Ishikawa (cell line): ENCODE data around the gene LATS1.

ENCODE experiments used
- CEBPB ChIP-seq: IDR thresholded peaks from 2 replicates; pipeline ENCODE4 v1.6.1; 2012
- EGR1 ChIP-seq: IDR thresholded peaks from 2 replicates; pipeline ENCODE4 v1.6.1; 2012
- EP300 ChIP-seq: IDR thresholded peaks from 2 replicates; pipeline ENCODE4 v1.6.1; 2012; ENCODE audit warnings: borderline replicate concordance
- FOXM1 ChIP-seq: IDR thresholded peaks from 2 replicates; pipeline ENCODE4 v1.6.1; 2012; ENCODE audit warnings: low read depth, borderline replicate concordance
- NFIC ChIP-seq: IDR thresholded peaks from 2 replicates; pipeline ENCODE4 v1.6.1; 2012
- RAD21 ChIP-seq: IDR thresholded peaks from 2 replicates; pipeline ENCODE4 v1.6.1; 2012; ENCODE audit warnings: low read depth
- TAF1 ChIP-seq: IDR thresholded peaks from 2 replicates; pipeline ENCODE4 v1.6.1; 2012; ENCODE audit warnings: low read depth, mild to moderate bottlenecking
- TEAD4 ChIP-seq: IDR thresholded peaks from 2 replicates; pipeline ENCODE4 v1.6.1; 2012
- YY1 ChIP-seq: IDR thresholded peaks from 2 replicates; pipeline ENCODE4 v1.6.1; 2012; ENCODE audit warnings: low read depth
- TF ChIP-seq, protein P1 (sequence below): IDR thresholded peaks from 2 replicates; pipeline ENCODE4 v1.6.1; 2012
- TF ChIP-seq, protein P2 (sequence below): IDR thresholded peaks from 2 replicates; pipeline ENCODE4 v1.6.1; 2012; ENCODE audit warnings: low read depth, mild to moderate bottlenecking
- TF ChIP-seq, protein P3 (sequence below): IDR thresholded peaks from 2 replicates; pipeline ENCODE4 v1.6.1; 2012

DNA sequence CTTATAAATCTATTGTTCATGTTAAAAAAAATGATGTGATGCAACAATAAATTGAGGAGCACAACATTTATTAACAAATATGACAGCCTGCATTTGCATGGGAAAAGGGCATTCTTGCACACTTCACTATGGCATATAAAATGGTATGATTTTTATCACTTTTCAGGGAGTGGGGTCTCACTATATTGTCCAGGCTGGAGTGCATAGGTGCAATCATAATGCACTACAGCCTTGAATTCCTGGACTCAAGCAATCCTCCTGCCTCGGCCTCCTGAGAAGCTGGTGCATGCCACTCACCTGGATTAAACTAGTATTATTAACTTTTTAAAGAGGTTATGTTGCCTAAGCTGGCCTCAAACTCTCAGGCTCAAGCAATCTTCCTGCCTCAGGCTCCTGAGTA is 17.0 kb upstream of the LATS1 start:
- TF ChIP-seq EP300 (no peak), NFIC (no peak), FOXM1 (no peak), RAD21 (no peak), TAF1 (no peak), YY1 (no peak), EGR1 (no peak), CEBPB (no peak), TEAD4 (no peak)
- TF ChIP-seq, protein P1, sequence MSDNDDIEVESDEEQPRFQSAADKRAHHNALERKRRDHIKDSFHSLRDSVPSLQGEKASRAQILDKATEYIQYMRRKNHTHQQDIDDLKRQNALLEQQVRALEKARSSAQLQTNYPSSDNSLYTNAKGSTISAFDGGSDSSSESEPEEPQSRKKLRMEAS: no peak
- TF ChIP-seq, protein P2, sequence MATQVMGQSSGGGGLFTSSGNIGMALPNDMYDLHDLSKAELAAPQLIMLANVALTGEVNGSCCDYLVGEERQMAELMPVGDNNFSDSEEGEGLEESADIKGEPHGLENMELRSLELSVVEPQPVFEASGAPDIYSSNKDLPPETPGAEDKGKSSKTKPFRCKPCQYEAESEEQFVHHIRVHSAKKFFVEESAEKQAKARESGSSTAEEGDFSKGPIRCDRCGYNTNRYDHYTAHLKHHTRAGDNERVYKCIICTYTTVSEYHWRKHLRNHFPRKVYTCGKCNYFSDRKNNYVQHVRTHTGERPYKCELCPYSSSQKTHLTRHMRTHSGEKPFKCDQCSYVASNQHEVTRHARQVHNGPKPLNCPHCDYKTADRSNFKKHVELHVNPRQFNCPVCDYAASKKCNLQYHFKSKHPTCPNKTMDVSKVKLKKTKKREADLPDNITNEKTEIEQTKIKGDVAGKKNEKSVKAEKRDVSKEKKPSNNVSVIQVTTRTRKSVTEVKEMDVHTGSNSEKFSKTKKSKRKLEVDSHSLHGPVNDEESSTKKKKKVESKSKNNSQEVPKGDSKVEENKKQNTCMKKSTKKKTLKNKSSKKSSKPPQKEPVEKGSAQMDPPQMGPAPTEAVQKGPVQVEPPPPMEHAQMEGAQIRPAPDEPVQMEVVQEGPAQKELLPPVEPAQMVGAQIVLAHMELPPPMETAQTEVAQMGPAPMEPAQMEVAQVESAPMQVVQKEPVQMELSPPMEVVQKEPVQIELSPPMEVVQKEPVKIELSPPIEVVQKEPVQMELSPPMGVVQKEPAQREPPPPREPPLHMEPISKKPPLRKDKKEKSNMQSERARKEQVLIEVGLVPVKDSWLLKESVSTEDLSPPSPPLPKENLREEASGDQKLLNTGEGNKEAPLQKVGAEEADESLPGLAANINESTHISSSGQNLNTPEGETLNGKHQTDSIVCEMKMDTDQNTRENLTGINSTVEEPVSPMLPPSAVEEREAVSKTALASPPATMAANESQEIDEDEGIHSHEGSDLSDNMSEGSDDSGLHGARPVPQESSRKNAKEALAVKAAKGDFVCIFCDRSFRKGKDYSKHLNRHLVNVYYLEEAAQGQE: no peak
- TF ChIP-seq, protein P3, sequence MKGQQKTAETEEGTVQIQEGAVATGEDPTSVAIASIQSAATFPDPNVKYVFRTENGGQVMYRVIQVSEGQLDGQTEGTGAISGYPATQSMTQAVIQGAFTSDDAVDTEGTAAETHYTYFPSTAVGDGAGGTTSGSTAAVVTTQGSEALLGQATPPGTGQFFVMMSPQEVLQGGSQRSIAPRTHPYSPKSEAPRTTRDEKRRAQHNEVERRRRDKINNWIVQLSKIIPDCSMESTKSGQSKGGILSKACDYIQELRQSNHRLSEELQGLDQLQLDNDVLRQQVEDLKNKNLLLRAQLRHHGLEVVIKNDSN: no peak
